Skin of body (tissue), 2 donors: ENCODE measurements around the gene GPR17. TPM values are rescaled to one million over a fixed set of nuclear protein-coding genes. Genes with fewer than 3 reads are reported as not detected.

Experiments
- DNase-seq: peaks from one replicate; lab custom pipeline; 2025; lab: John Stamatoyannopoulos, UW
- total RNA-seq: library from RNA; depleted of rRNA; stranded (reverse); fragments of >200 nt; gene quantifications from one replicate; pipeline ENCODE4 v1.2.3, GENCODE V29; 2014

Gene GPR17, protein sequence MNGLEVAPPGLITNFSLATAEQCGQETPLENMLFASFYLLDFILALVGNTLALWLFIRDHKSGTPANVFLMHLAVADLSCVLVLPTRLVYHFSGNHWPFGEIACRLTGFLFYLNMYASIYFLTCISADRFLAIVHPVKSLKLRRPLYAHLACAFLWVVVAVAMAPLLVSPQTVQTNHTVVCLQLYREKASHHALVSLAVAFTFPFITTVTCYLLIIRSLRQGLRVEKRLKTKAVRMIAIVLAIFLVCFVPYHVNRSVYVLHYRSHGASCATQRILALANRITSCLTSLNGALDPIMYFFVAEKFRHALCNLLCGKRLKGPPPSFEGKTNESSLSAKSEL
- 0.79 TPM for total RNA-seq

DNA sequence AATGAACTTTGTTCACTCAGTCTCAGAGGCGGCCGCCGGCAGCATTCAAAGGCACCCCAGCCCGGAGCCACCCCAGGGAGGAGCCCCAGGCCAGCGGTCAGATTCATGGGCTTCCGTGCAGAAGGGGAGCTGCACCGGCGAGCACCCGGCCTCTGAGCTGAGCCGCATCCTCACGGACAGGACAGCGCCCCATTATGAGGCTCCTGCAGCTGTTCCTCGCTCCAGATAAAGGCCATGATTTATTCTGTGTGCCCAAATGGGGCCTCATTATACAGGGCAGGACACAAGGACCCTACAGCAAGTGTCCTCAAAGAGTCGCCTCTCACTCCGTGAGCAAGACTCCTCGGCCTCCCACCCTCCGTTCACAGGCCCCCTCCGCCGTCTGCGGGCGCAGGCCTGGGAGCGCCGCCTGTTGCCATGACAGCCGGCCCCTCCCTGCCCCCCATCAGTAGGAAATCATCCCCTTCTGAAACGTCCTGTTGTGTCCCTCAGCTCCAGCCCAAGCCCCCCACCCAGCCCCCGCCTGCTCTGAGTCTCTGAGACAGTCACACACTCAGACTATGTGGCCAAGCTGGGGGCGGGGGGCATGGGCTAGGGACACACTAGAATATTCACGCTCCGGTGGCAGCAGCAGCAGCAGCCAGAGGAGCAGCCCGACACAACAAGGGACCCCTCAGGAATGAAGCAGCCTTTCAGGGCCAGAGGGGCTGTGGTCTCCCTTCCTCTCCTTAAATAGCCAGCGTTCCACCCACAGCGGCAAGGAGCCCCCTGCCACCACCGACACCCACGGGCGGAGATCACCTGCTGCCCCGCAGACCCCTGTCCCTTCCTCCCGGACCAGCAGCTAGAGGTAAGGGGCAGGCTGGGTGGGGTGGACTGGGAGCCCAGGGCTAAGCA lies at the start of gene GPR17:
Gene GPR17, plus strand, starts transcription at position 759 of the 897 bp plus-strand sequence. CDS start 4,583 bp downstream, outside the sequence.
- no peak for DNase-seq

DNA sequence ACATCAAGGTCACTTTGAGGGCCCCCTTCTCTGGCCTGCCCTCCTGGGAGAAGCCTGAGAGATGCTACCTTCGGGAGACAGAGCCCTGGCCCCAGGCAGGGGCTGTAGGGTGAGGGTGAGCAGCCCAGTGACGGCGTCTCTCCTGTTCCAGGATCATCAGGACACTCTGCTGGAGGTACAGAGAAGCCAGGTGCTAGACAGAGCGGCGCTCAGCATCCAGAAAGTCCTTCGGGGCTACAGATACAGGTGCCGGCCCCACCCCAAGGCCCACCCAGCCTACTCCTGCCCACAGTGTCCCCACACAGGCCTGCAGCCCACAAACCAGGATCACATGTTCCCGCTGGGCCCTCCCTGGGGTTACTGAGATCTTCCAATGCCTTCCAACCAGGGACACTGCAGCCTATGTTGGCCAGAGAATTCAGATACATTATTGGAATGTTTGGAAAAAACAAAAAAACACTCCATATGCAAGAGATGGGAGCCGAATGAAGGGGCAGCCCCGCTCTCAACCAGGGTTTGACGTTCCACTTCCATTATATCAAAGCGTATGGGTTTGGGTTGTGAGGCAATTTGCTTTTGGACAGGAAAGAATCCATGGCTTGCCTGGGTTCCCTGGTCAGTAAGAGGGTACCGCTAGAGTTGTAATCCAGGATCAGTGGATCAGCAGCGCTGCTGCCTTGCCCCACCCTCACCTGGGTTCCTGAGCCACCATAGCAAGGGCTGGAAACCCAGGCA lies 49.5 kb upstream of the GPR17 start:
- DNase-seq, result no peak

DNA sequence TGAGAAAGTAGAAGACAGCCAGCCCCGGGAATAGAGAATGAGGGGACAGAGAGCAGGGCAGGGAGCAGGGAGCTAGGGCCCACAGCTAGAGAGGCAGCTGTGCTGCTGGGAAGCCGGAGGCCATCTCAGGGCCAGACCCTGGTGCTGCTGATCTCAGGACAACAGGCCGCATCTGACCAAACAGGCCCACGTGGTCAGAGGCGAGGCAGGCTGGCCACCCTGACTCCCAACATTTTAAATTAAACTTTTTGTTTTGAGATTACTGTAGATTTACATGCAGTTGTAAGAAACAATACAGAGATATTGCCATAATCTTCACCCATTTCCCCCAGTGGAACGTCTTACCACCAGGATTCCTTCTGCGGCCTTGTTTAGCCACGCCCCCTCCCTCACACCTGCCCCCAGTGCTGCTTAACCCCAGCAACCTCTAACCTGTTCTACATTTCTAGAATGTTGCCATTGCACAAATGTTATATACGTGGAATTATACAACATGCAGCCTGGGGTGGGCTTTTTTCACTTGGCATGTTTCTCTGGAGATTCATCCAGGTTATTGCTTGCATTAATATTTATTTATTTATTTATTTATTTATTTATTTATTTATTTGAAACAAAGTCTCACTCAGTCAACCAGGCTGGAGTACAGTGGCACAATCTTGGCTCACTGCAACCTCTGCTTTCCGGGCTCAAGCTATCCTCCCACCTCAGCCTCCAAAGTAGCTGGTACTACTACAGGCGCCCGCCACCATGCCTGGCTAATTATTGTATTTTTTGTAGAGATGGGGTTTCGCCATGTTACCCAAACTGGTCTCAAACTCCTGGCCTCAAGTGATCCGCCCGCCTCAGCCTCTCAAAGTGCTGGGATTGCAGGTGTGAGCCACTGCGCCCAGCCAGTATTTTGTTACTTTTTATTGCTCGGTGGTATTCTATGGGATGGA lies 48.6 kb upstream of the GPR17 start:
- no peak for DNase-seq

DNA sequence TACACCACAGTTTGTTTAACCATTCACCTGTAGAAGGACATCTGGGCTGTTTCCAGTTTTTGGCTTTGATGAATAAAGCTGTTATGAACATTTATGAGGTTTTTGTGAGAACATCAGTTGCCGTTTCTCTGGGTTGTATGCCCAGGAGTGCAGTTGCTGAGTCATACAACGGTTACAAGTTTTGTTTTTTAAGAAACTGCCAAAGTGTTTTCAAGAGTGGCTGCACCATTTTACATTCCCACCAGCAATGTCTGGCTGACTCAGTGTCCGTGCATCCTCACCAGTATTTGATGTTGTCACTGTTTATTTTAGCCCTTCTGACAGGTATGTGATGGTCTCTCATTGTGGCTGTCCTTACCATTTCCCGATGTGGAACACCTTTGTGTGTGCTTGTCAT lies 48.0 kb upstream of the GPR17 start:
- DNase-seq, result no peak

DNA sequence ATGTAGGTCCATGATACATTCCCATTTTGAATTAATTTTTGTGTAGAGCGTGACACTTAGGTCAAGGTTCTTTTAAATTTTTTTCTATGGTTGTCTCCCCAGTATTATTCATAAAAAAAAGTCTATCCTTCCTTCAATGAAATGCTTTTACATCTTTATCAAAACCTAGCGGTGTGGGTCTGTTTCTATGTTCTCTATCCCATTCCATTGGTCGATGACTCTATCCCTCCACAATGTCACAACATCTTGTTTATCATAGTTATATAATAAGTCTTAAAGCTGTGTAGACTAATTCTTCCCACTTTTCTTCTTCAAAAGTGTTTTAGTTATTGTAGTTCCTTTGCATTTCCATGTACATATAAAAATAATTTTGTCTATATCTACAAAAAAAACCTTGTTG lies 47.2 kb upstream of the GPR17 start:
- DNase-seq, result no peak

DNA sequence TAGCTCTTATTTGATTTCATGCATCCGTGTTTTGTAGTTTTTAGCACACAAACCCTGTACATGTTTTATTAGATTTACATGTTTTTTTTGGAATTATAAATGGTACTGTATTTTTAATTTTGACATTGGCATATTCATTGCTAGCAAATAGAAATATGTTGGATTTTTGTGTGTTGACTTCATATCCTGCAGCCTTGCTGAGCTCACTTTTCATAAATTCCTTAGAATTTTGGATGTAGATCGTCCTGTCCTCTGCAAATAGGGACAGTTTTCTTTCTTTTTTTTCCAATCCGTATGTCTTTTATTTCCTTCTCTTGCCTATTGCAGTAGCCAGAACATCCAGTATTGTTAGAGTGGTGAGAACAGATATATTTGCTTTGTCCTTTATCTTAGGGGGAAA lies 46.7 kb upstream of the GPR17 start:
- DNase-seq, result no peak

DNA sequence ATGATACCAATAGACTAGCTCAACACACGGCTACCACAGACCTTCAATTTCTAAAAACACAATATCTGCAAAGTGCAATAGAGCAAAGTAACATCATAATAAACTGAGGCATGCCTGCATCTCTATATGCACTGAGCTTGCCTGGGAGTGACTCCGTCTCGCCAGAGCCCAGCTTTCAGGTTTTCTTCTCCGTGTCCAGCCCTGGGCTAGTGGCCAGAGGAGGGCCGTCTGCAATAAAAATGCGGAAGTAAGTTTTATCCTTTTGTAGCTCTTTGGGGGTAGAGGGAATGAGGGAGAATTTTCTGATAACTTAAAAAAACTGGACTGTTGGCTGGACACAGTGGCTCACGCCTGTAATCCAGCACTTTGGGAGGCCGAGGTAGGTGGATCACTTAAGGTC lies 41.0 kb upstream of the GPR17 start:
- no peak for DNase-seq

DNA sequence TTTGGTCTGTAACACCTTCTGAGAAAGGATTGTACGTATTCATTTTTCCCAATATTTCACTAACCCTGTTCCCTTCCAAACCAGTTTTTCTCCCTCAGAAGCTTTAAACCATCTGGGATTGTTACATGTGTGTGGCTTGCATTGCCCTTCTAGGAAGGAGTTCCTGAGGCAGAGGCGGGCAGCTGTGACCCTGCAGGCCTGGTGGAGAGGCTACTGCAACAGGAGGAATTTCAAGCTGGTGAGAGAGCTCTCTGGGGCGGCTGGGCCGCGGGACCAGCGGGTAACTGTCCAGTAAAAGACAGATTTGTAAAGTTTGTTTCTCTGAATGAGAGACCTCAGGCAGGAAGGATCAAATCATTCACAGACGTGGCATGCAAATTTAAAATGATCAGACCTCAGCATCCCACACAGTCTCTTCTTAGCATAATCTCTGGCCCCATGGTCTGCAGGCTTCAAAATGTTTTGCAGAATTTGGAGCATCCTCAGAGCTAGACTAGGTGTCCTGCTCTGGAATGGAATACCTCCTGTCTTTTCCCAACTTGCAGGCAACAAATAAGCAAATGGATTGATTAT lies 40.2 kb upstream of the GPR17 start:
- DNase-seq, result no peak

DNA sequence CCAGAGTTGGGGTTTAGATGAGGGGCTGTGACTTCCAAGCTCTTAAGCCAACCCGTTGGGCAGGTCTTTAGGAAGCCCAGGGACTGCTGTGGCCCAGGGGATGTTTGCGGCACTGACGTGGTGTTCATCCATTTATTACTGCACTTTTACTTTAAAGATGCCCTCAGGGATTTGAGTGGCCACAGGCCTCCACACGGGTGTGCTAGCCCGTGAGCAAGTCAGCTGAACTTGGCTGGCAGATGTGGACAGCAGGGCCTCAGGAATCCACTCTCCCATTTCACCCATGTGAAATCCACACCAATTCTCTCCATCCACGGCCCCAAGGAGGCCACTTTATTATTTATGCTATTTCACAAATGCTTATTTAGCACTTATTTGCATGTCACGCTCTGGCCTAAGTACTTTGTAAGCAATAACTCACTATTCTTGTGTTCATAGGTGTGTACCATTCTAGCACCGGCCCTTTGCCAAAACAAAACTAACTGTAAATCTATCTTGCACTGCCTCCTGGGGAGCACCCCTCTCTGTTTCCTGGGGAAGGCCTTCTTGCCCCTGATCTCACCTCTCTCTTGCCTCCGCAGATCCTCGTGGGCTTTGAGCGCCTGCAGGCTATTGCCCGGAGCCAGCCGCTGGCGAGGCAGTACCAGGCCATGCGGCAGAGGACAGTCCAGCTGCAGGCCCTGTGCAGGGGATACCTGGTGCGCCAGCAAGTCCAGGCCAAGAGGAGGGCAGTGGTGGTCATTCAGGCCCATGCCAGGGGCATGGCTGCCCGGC lies 39.1 kb upstream of the GPR17 start:
- DNase-seq, result no peak

DNA sequence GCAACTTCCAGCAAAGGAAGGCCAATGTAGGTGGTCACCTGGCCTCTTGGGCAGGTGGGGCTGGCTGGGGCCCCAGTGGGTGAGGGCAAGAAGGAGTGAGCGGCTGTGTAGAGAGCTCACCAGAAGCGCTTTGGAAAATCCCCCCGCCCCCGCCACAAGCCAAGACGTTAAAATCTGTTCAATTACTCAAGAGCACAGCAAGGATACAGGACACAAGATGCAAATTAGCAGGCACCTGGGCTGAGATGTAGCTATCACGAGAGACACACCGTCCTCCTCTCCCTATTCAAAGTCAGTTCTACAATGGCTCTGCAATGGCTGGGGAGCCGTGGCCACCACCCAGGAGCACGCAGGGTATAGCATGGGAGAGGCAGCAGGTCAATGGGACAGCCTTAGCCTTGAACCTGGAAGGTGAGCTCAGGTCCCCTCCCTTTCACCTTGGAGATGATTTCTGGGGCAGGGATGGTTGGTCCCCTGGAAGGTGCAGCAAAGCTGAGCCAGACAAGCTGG lies 38.5 kb upstream of the GPR17 start:
- DNase-seq, result no peak

DNA sequence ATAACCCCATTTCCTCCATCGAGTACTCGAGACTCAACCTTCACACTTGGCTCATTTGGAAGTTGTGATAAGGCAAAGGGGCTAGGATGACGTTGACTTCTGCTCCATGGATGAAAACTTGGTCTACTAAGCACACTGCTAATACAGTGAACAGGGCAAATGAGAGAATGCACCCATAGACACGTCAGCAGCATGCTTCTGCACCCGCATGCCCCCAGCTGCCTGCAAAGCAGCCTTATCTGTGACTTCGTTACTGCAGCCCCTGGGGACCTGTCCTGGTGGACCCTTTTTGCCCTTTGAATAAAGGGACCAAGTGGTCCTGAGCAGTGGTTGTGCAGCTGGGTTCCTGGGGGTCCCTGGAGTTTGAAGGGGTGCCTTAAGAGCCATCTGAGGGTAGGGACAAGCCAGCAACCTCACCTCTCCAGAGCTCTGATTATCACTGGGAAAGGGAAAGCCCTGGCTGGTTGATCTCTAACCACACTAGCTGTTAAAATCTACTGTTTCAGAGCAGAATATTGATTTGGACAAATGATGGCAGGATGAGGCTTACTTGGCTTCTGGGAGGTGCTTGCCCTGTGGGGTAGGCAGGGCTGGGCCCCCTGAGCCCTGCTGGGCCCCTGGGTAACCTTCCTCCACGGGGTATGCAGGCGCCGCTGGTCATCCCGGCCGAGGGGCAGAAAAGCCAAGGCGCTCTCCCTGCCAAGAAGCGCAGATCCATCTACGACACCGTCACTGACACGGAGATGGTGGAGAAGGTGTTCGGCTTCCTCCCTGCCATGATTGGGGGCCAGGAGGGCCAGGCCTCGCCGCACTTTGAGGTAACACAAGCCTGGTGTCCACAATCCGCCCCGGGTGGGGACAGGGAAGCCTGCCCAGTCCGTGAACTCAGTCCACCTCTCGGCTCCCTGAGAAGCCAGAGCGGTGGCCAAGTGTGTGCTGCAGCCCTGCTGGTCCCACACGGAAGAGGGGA lies 37.6 kb upstream of the GPR17 start:
- DNase-seq, result no peak

DNA sequence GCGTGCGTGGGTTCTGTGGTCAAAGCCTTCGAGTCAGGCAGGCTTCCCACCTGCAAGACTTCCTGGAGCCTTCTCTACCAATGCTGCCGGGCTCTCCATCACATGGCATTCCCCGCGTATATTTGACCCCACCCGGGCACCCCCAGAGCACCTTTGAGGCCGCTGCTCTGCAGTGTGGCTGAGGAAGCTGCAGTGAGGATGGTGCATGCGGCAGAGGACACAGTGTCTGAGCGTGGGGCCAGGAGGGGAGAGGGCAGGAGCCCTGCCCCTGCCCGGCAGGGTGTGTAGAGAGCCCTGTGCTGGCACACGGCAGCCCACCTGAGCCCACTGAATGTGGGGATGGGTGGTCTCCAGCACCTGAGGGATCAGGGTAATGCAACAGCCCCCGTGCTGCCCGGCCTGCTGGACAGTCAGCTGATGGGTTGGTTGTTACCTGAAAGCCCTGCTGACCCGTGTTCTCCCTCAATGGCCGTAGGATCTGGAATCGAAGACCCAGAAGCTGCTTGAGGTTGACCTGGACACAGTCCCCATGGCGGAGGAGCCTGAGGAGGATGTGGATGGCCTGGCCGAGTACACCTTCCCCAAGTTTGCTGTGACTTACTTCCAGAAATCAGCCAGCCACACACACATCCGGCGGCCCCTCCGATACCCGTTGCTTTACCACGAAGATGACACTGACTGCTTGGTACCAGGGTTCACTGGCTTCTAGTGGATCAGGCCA lies 36.8 kb upstream of the GPR17 start:
- DNase-seq, result no peak

DNA sequence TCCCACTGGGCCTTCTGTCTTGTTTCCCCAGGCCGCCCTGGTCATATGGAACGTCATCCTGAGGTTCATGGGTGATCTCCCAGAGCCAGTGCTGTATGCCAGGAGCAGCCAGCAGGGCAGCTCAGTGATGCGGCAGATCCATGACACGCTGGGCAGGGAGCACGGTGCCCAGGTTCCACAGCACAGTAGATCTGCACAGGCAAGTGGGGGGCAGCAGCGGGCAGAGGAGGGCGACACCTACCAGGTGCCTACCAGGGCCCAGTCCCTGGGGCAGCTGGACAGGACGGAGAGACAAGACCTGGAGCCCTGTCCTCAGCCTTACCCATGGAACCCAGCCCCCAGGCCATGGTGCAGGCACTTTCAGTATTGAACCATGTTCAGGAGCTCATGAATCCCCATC lies 36.1 kb upstream of the GPR17 start:
- DNase-seq, result no peak

DNA sequence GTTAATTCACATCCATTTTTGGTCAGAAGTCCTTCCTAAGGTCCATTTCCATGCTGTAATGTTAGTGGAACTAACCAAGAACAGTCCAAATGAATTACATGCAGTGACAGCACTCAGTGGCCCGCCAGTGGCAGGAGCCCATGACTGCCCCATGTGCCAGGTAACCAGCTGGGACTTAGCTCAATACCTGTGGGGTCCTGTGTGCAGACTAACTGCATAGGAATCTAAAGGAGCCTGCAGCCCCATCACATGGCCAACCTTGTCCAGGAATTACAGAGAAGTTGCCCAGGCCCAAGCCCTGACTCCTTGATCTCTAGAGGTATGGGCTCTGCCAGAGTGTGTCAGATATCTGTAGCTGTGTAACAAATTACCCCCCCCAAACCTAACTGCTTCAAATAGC lies 35.4 kb upstream of the GPR17 start:
- no peak for DNase-seq

DNA sequence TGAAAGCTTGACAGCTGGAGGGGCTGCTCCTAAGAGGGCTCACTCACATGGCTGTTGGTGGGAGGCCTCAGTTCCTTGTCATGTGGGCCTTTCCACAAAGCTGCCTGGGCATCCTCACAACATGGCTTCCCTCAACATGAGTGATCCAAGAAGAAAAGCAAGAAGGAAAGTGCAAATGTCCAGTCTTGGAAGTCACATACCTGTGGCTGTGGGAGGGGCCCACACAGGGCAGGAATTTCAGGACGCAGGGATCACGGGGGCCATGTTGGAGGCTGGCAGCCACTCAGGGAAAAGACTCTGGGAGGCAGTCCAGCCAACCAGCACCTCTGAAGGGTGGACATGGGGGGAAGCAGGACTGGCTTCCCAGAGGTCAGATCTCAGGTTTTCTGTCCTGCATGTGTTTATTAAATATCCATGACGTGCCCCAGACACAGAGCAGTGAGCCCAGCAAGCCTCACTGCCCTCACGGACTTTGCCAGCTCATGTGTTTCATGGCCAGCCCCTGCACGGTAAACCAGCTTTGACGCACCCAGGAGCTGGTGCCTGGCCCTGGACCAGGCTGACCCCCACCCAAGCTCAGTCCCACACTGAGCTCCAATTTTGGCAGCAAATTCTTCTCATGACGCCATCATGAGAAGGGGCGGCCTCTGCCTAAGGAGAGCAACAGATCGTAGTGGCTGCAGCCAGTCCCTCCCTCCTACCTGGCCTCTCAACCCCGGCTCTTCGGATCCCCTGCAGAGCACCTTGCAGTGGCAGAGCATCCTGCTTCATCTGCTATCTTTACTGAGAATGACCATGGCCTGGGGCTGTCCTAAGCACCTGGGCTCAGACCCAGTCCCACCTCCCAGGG lies 34.7 kb upstream of the GPR17 start:
- no peak for DNase-seq

DNA sequence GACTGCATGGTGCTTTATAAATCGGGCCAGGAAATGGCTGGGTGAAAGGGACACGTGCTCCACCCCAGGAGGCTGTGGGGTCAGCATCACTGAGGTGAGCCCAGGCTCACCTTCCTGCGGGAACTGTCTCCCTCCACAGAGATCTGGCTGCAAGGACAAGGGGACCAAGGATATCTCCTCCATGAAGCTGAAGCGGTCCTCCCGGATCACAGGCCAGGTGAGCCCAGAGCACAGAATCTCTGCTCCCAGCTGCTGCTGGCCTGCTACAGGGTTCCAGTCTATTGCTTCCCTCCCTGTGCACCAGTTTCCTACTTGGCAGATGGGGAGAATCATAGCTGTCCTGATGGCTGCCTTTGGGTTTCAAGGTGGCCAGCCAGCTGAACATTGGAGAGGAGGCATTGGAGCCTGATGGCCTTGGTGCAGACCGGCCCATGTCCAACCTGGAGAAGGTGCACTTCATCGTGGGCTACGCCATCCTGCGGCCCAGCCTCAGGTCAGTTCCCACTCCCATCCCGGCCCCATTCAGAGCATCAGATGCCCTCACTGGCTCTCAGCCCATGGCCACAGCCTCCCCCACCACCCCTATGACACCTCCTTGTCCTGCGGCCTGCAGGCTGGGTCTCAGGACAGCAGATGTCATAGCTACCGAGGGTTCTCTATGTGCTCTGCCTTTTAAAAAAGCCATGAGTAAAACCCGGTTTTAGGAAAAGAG lies 33.7 kb upstream of the GPR17 start:
- DNase-seq, result no peak
